KMS-11 (cell line): ENCODE data around the gene TAS1R1.

ENCODE experiments used
- H2AFZ ChIP-seq: fragments of 200-600 bp; sonication (generic); 2 replicates; pipeline ENCODE4 v1.6.1; 2016; ENCODE audit warnings: antibody characterized with exemption, mixed run types, low read depth
- H3K27ac ChIP-seq: fragments of 200-600 bp; sonication (generic); 2 replicates; pipeline ENCODE4 v1.6.1; 2016; ENCODE audit warnings: mild to moderate bottlenecking, mixed run types
- H3K27me3 ChIP-seq: fragments of 200-600 bp; sonication (generic); 2 replicates; pipeline ENCODE4 v1.6.1; 2017; ENCODE audit warnings: mild to moderate bottlenecking, low read depth, mixed run types, moderate library complexity; ENCODE audit not compliant: insufficient read depth
- H3K36me3 ChIP-seq: fragments of 200-600 bp; sonication (generic); 2 replicates; pipeline ENCODE4 v1.6.1; 2017; ENCODE audit warnings: mild to moderate bottlenecking, mixed run types; ENCODE audit not compliant: insufficient read depth
- H3K4me1 ChIP-seq: fragments of 200-600 bp; sonication (generic); 2 replicates; pipeline ENCODE4 v1.6.1; 2016; ENCODE audit warnings: mild to moderate bottlenecking, low read depth, mixed run types; ENCODE audit not compliant: poor library complexity, severe bottlenecking
- H3K4me2 ChIP-seq: fragments of 200-600 bp; sonication (generic); 2 replicates; pipeline ENCODE4 v1.7.0; 2016; ENCODE audit warnings: mild to moderate bottlenecking, mixed run types
- H3K4me3 ChIP-seq: fragments of 200-600 bp; sonication (generic); IDR thresholded peaks from 2 replicates; pipeline ENCODE4 v1.6.1; 2017; ENCODE audit warnings: low read depth, low read length, mixed read lengths; ENCODE audit not compliant: insufficient read depth
- H3K79me2 ChIP-seq: fragments of 200-600 bp; sonication (generic); 2 replicates; pipeline ENCODE4 v1.6.1; 2016; ENCODE audit warnings: low read depth, mixed run types; ENCODE audit not compliant: insufficient read depth
- H3K9ac ChIP-seq: fragments of 200-600 bp; sonication (generic); 2 replicates; pipeline ENCODE4 v1.6.1; 2016; ENCODE audit warnings: mild to moderate bottlenecking, mixed run types
- H4K20me1 ChIP-seq: fragments of 200-600 bp; sonication (generic); 2 replicates; pipeline ENCODE4 v1.6.1; 2016; ENCODE audit warnings: mild to moderate bottlenecking, mixed run types; ENCODE audit not compliant: insufficient read depth
- CTCF ChIP-seq: fragments of 200-600 bp; sonication (generic); conservative IDR thresholded peaks from 2 replicates; pipeline ENCODE4 v1.6.1; 2017; ENCODE audit warnings: low read depth, mild to moderate bottlenecking, antibody characterized with exemption, low read length, moderate library complexity, mixed read lengths

The TAS1R1 gene

GRCh38 chr1:6512245-6512907 is 42.7 kb upstream of the TAS1R1 start:
- Histone ChIP-seq H3K4me3 (no peak overlapping the region), H3K4me1 (no peaks in the 10 kb centered on the region), H3K27me3 (peaks cover 22% of the 10 kb centered on the region; the same call in 1 of the 2 replicates), H3K27ac (no peak overlapping the region), H3K4me2 (no peak overlapping the region), H3K9ac (no peak overlapping the region), H3K36me3 (no peaks in the 10 kb centered on the region), H4K20me1 (no peaks in the 10 kb centered on the region), H3K79me2 (no peaks in the 10 kb centered on the region), H2AFZ (no peak overlapping the region)
- TF ChIP-seq CTCF = no peak

- H3K36me3 ChIP-seq = no peaks in the 10 kb centered on the region
- no peak overlapping the region for H3K4me2 ChIP-seq
- no peaks in the 10 kb centered on the region for H4K20me1 ChIP-seq
- no peak overlapping the region for H3K27ac ChIP-seq
- no peak overlapping the region for H3K9ac ChIP-seq
- peaks cover 17% of the 10 kb centered on the region; the same call in 1 of the 2 replicates for H3K27me3 ChIP-seq
- no peaks in the 10 kb centered on the region for H3K4me1 ChIP-seq
- H2AFZ ChIP-seq = no peak overlapping the region
- no peaks in the 10 kb centered on the region for H3K79me2 ChIP-seq
- no peak for TF ChIP-seq CTCF
- no peak overlapping the region for H3K4me3 ChIP-seq
These were observed 42.2 kb upstream of the TAS1R1 start for GRCh38 chr1:6512908-6513280.

- H3K9ac ChIP-seq = no peak overlapping the region
- peaks cover 13% of the 10 kb centered on the region; the same call in 1 of the 2 replicates for H3K27me3 ChIP-seq
- no peaks in the 10 kb centered on the region for H3K4me1 ChIP-seq
- H4K20me1 ChIP-seq = no peaks in the 10 kb centered on the region
- no peaks in the 10 kb centered on the region for H3K79me2 ChIP-seq
- H3K4me3 ChIP-seq = no peak overlapping the region
- H3K4me2 ChIP-seq = no peak overlapping the region
- TF ChIP-seq CTCF = no peak
- H3K27ac ChIP-seq = no peak overlapping the region
- no peaks in the 10 kb centered on the region for H3K36me3 ChIP-seq
- H2AFZ ChIP-seq = no peak overlapping the region
These were observed 41.7 kb upstream of the TAS1R1 start for GRCh38 chr1:6513320-6513801.

GRCh38 chr1:6515771-6516170 is 39.3 kb upstream of the TAS1R1 start:
- Histone ChIP-seq H3K4me3 (no peak overlapping the region), H4K20me1 (no peaks in the 10 kb centered on the region), H3K79me2 (no peaks in the 10 kb centered on the region), H3K36me3 (no peaks in the 10 kb centered on the region), H3K9ac (no peak overlapping the region), H2AFZ (no peak overlapping the region), H3K27ac (no peak overlapping the region), H3K4me2 (no peak overlapping the region), H3K27me3 (no peaks in the 10 kb centered on the region; the same call in 1 of the 2 replicates), H3K4me1 (no peaks in the 10 kb centered on the region)
- no peak for TF ChIP-seq CTCF
